HG03442 (cell line): ENCODE data around the gene DAGLA.

Experiments
- ATAC-seq: cut with Tn5 transposase; IDR thresholded peaks from one replicate; pipeline ENCODE4 v1.9.1; 2021; ENCODE audit warnings: mild to moderate bottlenecking, moderate library complexity; ENCODE audit not compliant: unreplicated experiment

The DAGLA gene

DNA sequence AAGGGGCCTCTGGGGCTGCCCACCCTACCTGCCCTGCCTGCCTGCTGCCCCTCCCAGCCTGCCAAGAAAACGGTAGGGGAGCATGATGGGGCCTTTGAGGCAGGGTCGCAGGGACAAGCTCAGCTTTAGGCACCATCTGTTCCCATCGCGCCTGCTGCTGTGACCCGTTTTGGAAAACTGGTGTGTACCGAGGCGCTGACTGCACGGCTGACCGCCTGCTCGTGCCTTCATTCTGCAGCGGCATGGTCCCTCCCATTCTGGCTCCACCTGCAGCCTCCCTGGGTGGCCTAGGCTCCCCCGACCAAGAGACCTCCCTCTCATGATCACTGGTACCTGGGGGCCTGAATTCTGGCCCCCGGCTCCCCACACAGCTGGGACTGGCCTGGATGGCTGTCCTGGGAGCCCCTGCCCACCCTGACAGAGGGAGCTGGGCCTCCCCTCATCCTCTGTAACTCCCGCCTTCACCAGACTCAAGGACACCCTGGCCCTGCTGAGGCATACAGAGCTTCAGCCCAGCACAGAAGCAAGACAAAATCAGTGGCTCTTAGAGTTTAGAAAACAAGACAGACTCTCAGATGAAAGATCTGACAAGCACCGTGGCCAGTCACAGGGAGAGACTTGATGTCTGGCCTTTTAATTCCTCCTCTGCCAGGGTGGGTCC lies 65.7 kb downstream of the DAGLA start:
- ATAC-seq: no peak

GRCh38 chr11:61746442-61747191 lies 66.4 kb downstream of the DAGLA start:
- ATAC-seq: no peak

DNA sequence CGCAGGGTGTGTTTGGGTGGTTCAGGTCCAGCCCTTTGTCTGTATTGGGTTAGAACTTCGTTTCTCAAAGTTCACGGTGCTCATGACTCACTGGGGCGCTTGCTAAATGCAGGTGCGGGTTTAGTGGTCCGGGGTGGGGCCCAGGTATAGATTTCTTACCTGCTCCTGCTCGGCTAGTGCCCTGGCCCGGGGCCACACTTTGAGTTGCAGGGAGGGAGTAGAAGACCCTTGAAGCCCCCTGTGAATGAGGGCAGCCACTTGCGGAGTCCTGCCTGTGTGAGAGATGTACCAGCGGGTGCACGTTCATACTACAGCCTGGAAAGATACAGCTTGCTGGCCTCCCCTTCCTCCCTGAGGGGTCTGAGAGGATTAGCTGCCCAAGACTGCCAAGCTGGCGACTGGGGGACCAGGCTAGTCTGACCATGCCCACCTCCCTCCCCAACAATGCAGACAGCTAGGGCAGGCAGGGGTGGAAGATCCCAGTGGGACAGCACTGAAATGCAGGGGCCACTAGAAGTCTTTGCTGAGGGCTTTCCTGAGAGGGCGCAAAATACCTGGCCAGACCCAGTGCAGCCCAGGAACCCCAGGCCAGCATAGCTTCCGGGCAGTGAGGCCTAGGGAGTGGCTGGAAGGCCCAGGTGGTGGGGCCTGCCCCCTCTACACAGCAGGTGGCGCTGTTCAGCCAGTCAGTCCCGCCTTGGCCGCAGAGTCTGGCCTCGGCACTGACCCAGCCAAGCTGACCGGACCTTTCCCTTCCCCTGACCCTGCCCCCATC lies 67.2 kb downstream of the DAGLA start:
- ATAC-seq: no peak

GRCh38 chr11:61747967-61748285 lies 67.7 kb downstream of the DAGLA start:
- ATAC-seq: no peak

DNA sequence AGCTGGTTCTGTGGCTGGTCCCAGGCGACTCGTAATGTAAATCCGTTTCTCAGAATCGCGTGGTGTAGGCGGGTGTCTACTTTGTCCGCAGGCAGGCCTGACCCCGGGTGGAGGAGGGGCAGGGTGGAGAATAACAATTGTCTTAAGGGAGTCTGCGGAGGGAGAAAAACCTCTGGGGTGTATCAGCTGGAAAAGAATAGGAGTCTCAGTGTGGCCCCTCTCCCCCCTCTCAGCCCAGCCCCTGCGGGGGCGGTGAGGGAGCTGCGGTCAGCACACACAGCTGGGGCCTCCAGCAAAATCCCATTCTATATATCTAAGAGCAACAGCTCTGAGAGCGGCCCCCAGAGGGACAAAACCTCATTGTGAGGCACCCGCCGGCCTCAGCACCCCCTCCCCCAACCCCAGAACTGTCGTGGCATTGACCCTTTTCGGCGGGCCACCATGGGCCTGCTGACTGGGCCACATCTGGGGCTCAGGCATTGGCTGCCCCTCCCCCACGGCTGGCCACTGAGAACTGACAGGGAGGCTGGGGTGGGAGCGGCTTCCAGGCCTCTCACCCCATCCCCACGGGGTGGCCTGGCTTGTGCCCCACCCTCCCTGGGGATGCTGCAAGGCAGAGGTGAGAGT lies 69.5 kb downstream of the DAGLA start:
- no peak for ATAC-seq

- no peak for ATAC-seq
Observed at GRCh38 chr11:61750631-61751273, 70.6 kb downstream of the DAGLA start.

GRCh38 chr11:61751384-61751783 lies 71.2 kb downstream of the DAGLA start:
- ATAC-seq: no peak

DNA sequence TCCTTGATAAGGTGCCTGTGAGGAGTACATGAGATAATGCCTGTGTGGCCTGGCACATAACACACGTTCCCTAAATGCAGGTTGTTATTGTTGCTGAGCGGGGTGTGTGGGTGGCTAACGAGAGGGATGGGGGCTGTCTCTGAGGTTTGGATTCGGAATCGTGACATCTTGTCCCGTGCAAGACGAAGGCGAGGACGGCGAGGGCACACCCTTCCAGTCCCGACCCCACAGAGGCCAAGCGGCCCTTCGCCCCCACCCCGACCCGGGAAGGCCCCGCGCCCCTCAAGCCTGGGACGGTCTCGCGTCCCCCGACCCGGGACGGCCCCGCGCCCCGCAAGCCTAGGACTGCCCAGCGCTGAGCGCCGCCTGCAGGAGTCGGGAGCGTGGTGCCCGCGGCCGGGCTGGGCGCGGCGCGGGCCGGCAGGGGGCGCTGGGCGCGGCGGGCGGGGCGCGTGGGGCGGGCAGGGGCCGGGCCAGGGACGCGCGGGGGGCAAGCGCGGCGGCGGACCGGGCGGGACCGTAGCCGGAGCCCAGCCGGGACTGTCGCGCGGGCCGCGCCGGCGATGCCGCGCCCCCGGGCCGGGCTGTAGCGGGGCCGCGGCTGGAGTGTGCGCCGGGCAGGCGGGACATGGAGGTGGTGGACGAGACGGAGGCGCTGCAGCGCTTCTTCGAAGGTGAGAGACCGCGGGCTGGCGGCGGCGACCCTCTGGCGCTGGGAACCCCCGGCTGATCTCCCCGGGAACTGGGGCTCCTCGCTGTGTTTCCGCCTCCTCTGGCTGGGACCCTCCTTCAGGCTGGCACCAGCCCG lies 72.1 kb downstream of the DAGLA start, which contains the start of gene MYRF:
Gene MYRF (plus strand): TSS at position 520 of the 808 bp plus-strand sequence. CDS start 109 bp downstream, at position 629.
- ATAC-seq: no peak

DNA sequence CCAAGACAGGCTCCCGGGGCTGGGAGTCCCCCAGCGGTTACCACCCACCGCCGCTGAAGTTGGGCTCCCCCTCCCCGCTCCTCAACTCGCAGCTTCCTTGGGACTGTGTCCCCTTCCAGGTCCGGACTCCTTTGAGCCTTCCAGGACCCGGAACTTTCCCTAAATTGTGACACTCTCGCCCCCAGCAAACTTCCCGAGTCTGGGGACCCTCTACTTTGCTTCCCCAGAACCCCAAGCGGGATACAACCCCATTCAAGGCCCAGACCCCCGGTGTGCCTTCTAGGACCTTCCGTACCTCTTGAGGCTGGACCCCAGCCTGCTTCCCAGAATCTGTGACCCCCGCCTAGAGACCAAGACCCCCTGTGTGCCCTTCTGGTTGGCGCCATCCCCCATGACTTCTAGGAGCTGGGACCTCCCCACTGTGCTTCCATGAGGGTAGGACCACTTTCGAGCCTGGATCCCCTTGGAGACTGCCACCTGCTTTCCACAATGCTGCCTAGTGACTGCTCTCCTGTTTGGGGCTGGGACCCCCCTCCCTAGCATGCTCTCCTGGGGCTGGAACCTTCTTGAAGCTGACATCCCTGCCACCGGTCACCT lies 72.8 kb downstream of the DAGLA start:
- no peak for ATAC-seq

DNA sequence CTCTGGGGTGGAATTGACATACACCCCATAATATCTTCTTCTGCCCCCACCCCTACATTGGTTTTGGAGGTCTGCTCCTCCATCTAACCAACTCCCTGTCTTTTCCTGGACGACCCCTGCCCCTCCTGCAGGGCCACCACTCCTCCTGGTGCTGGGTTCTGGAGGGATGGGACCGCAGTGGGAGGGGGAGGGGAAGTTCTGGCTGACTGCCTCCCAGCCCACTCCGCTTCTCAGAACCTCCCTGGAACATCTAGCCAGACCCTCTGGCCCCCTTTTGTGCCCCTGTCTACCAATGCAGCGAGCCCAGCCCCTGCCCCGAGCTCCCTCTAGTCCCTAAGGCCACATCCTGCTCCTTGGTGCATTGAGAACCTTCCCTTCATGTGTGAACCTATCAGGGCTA lies 73.5 kb downstream of the DAGLA start:
- no peak for ATAC-seq

GRCh38 chr11:61754534-61755482 lies 74.6 kb downstream of the DAGLA start:
- no peak for ATAC-seq

GRCh38 chr11:61756147-61756451 lies 75.9 kb downstream of the DAGLA start:
- no peak for ATAC-seq

GRCh38 chr11:61756452-61757212 lies 76.4 kb downstream of the DAGLA start:
- ATAC-seq: peak; percentile 54

- ATAC-seq: no peak
Observed at GRCh38 chr11:61757213-61757862, 77.1 kb downstream of the DAGLA start.

DNA sequence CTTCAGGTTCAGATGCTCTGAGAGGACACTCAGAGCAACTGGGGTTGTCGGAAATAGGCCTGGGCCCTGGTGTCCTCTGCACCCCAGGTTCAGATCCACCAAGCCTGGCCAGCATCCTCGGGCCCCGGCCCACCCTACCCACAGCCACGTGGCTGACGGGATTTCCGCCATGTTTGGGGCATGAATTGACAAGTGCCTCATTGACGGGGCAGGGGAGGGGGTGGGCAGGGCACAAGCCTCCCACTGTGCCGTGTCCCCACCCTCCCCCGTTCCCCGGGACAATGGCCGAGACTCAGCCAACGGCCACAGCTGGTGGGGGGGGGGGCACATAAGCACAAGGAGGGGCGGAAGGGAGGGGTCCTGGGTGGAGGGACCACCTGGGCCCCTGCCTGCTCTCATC lies 80.8 kb downstream of the DAGLA start:
- ATAC-seq: no peak

DNA sequence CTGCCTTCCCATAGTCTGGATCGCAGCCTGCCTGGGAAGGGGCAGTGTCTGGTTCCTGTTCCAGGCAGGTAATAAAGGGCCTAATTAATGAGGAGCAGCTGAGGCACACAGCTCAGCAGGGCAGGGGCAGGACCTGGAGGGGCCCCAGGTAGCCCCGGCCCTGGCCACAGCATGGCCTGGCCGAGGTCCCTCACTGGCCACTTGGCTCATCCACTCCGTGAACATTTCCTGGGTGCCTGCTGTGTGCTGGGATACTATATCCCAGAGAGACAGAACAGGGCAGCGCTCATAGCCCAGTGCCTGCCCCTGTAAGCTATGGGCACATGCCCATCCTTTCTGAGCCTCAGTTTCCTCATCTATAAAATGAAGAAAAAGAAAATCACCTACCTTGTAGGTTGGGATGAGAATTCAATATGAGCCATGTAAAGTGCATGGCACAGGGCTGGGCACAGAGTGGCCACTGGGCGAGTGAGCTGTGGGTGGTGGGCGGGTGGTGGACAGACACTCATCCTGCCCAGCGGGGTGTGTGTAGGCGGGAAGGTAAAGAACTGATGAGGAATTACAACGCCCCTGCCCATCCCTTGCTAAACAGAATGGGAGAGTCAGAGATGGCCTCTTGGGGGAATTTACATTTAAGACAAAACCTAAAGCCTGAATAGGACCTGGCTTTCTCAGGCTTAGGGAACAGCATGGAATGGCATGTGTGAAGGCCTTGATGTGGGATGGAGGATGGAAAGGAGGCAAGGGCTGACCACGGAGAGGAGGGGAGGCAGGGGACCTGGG lies 81.4 kb downstream of the DAGLA start:
- ATAC-seq: no peak

- ATAC-seq: no peak
Observed at GRCh38 chr11:61762223-61762615, 82.0 kb downstream of the DAGLA start.
